H1 (cell line): ENCODE data around the gene PRKD3. TPM values are rescaled to one million over a fixed set of nuclear protein-coding genes. Genes with fewer than 3 reads are reported as not detected.

Experiments
- CTCF ChIA-PET: fragments of 300-600 bp; sonication (Branson Sonifier 250); formaldehyde crosslinking; loops from one replicate; lab custom pipeline; 2021; ENCODE audit not compliant: partially characterized antibody; lab: Charles Lee
- POLR2A ChIA-PET: fragments of 300-600 bp; sonication (Branson Sonifier 250); formaldehyde crosslinking; loops from one replicate; lab custom pipeline; 2021; ENCODE audit warnings: inconsistent platforms; ENCODE audit not compliant: partially characterized antibody; lab: Charles Lee
- DNase-seq, 2 experiments: peaks; one replicate each; pipeline versions ENCODE4 v3.0.0 to v3.0.0-alpha.2; 2010 to 2022; ENCODE audit warnings: low spot score in 2 of 2, low read depth in 1 of 2, mixed read lengths in 1 of 2
- FAIRE-seq: peaks from 2 replicates; lab custom pipeline; 2011; peaks lifted over from hg19 to GRCh38; lab: Jason Lieb, UNC
- H2AFZ ChIP-seq: 2 replicates; pipeline ENCODE4 v1.8.1; 2012; ENCODE audit warnings: low read length, inconsistent platforms
- H2AK5ac ChIP-seq: 2 replicates; pipeline ENCODE4 v1.6.1; 2013; ENCODE audit warnings: low read depth, low read length
- H2BK120ac ChIP-seq: replicated peaks from 2 replicates; pipeline ENCODE3; 2013; ENCODE audit warnings: low read depth, low read length, inconsistent platforms
- H2BK12ac ChIP-seq: 2 replicates; pipeline ENCODE4 v1.6.1; 2013; ENCODE audit warnings: low read depth, low read length
- H2BK15ac ChIP-seq: 2 replicates; pipeline ENCODE4 v1.6.1; 2013; ENCODE audit warnings: low read length
- H2BK20ac ChIP-seq: 2 replicates; pipeline ENCODE4 v1.6.1; 2013; ENCODE audit warnings: low read length
- H2BK5ac ChIP-seq: 2 replicates; pipeline ENCODE4 v1.6.1; 2013; ENCODE audit warnings: low read depth, low read length
- H3K14ac ChIP-seq: 2 replicates; pipeline ENCODE4 v1.6.1; 2013; ENCODE audit warnings: inconsistent platforms; ENCODE audit not compliant: insufficient read length
- H3K18ac ChIP-seq: 2 replicates; pipeline ENCODE4 v1.6.1; 2013; ENCODE audit warnings: low read length; ENCODE audit errors: extremely low read depth
- H3K23ac ChIP-seq: 2 replicates; pipeline ENCODE4 v1.6.1; 2013; ENCODE audit warnings: inconsistent platforms; ENCODE audit not compliant: insufficient read length
- H3K23me2 ChIP-seq: 2 replicates; pipeline ENCODE4 v1.6.1; 2013; ENCODE audit warnings: low read depth, low read length
- H3K27ac ChIP-seq: 2 replicates; pipeline ENCODE4 v1.6.1; 2011; ENCODE audit warnings: low read depth, low read length, inconsistent platforms
- H3K27me3 ChIP-seq, 4 experiments: replicated peaks in 1 of 4; 1 replicate in 1 of 4; 2 replicates in 3 of 4; pipeline versions ENCODE4 v1.6.1 to v1.8.1; 2011 to 2013; ENCODE audit warnings: low read length in 3 of 4, mild to moderate bottlenecking in 3 of 4, inconsistent platforms in 2 of 4, mixed read lengths in 2 of 4, moderate library complexity in 1 of 4; ENCODE audit not compliant: control insufficient read depth in 3 of 4, insufficient read depth in 3 of 4; ENCODE audit errors: extremely low read depth in 1 of 4
- H3K36me3 ChIP-seq, 4 experiments: 2 replicates each; pipeline versions ENCODE4 v1.6.1 to v1.8.1; 2011 to 2013; ENCODE audit warnings: mild to moderate bottlenecking in 4 of 4, low read length in 3 of 4, moderate library complexity in 2 of 4, control low read depth in 1 of 4, inconsistent platforms in 1 of 4; ENCODE audit not compliant: insufficient read depth in 4 of 4, control insufficient read depth in 2 of 4
- H3K4ac ChIP-seq: replicated peaks from 2 replicates; pipeline ENCODE3; 2013; ENCODE audit warnings: low read length, low read depth, mixed read lengths, inconsistent platforms; ENCODE audit not compliant: insufficient read length
- H3K4me1 ChIP-seq, 4 experiments: replicated peaks in 1 of 4; 1 replicate in 1 of 4; 2 replicates in 3 of 4; pipeline versions ENCODE4 v1.6.1 to v1.8.1; 2011 to 2013; ENCODE audit warnings: low read length in 3 of 4, inconsistent platforms in 2 of 4, mixed read lengths in 1 of 4; ENCODE audit not compliant: insufficient read depth in 4 of 4, control insufficient read depth in 3 of 4
- H3K4me2 ChIP-seq, 2 experiments: 2 replicates each; pipeline versions ENCODE4 v1.6.1 to v1.8.1; 2011 to 2013; ENCODE audit warnings: low read depth in 2 of 2, low read length in 2 of 2, control low read depth in 1 of 2, inconsistent platforms in 1 of 2, mild to moderate bottlenecking in 1 of 2; ENCODE audit not compliant: insufficient read depth in 1 of 2
- H3K4me3 ChIP-seq, 4 experiments: fragments of 200-600, 300-600 bp in 1 of 4; sonication (generic), shearing (Covaris generic), sonication (Bioruptor Twin) in 1 of 4; 2 replicates each; pipeline versions ENCODE4 v1.5.1 to v1.8.1; 2011 to 2016; ENCODE audit warnings: low read length in 4 of 4, low read depth in 3 of 4, control low read depth in 2 of 4, inconsistent platforms in 2 of 4, mild to moderate bottlenecking in 2 of 4, mixed read lengths in 1 of 4, moderate library complexity in 1 of 4; ENCODE audit not compliant: insufficient read depth in 2 of 4; ENCODE audit errors: extremely low read depth in 1 of 4
- H3K56ac ChIP-seq: replicated peaks from 2 replicates; pipeline ENCODE3; 2013; ENCODE audit warnings: low read depth, mild to moderate bottlenecking, mixed read lengths, low read length, inconsistent platforms; ENCODE audit not compliant: insufficient read length
- H3K79me1 ChIP-seq: 2 replicates; pipeline ENCODE4 v1.6.1; 2013; ENCODE audit warnings: low read depth, low read length, control low read depth
- H3K79me2 ChIP-seq, 2 experiments: 2 replicates each; pipeline versions ENCODE4 v1.6.1 to v1.8.1; 2012 to 2013; ENCODE audit warnings: low read length in 2 of 2, mild to moderate bottlenecking in 2 of 2, inconsistent platforms in 1 of 2; ENCODE audit not compliant: insufficient read depth in 2 of 2, control insufficient read depth in 1 of 2
- H3K9ac ChIP-seq, 4 experiments: replicated peaks in 1 of 4; 1 replicate in 1 of 4; 2 replicates in 3 of 4; pipeline versions ENCODE4 v1.6.1 to v1.8.1; 2011 to 2013; ENCODE audit warnings: low read depth in 3 of 4, low read length in 3 of 4, control low read depth in 2 of 4, mild to moderate bottlenecking in 2 of 4, moderate library complexity in 2 of 4, inconsistent platforms in 1 of 4; ENCODE audit errors: extremely low read depth in 1 of 4
- H3K9me3 ChIP-seq, 2 experiments: 2 replicates each; pipeline versions ENCODE4 v1.6.1 to v1.8.1; 2012 to 2013; ENCODE audit warnings: mild to moderate bottlenecking in 2 of 2, moderate library complexity in 2 of 2, control low read depth in 1 of 2, inconsistent platforms in 1 of 2, low read depth in 1 of 2, low read length in 1 of 2, mixed read lengths in 1 of 2; ENCODE audit not compliant: insufficient read depth in 2 of 2
- H4K20me1 ChIP-seq, 2 experiments: replicated peaks in 1 of 2; 2 replicates each; pipeline versions ENCODE3 to v1.8.1; 2011 to 2013; ENCODE audit warnings: inconsistent platforms in 2 of 2, low read length in 2 of 2, mild to moderate bottlenecking in 1 of 2; ENCODE audit not compliant: insufficient read depth in 2 of 2, control insufficient read depth in 1 of 2
- H4K5ac ChIP-seq: 2 replicates; pipeline ENCODE4 v1.6.1; 2013; ENCODE audit warnings: low read length, low read depth, mixed read lengths, inconsistent platforms; ENCODE audit not compliant: insufficient read length
- H4K8ac ChIP-seq: 2 replicates; pipeline ENCODE4 v1.8.0; 2013; ENCODE audit warnings: mild to moderate bottlenecking, moderate library complexity, low read length, inconsistent platforms; ENCODE audit not compliant: insufficient read depth; ENCODE audit errors: extremely low read depth
- H4K91ac ChIP-seq: replicated peaks from 2 replicates; pipeline ENCODE3; 2013; ENCODE audit warnings: low read length, mixed read lengths, inconsistent platforms; ENCODE audit not compliant: insufficient read length
- CBX8 ChIP-seq: fragments of 300-800, 300-1000 bp; sonication (generic); IDR thresholded peaks from 2 replicates; pipeline ENCODE4 v1.7.1; 2016; ENCODE audit warnings: low read depth, low read length, borderline replicate concordance
- CTBP2 ChIP-seq: IDR thresholded peaks from 2 replicates; pipeline ENCODE4 v1.7.0; 2011; ENCODE audit warnings: borderline replicate concordance, mild to moderate bottlenecking, moderate library complexity, mixed read lengths, low read length; ENCODE audit not compliant: insufficient read depth, insufficient read length
- CTCF ChIP-seq, 3 experiments: IDR thresholded peaks; 1 replicate in 2 of 3; 2 replicates in 1 of 3; pipeline versions ENCODE4 v1.5.1 to v1.6.1; 2011; ENCODE audit warnings: low read length in 3 of 3, mild to moderate bottlenecking in 3 of 3, inconsistent platforms in 2 of 3, low read depth in 1 of 3, moderate library complexity in 1 of 3; ENCODE audit not compliant: insufficient read depth in 1 of 3; ENCODE audit errors: control extremely low read depth in 1 of 3
- EP300 ChIP-seq, 2 experiments: IDR thresholded peaks; 1 replicate in 1 of 2; 2 replicates in 1 of 2; pipeline ENCODE4 v1.6.1; 2011 to 2012; ENCODE audit warnings: low read depth in 2 of 2, low read length in 2 of 2, mild to moderate bottlenecking in 2 of 2, borderline replicate concordance in 1 of 2, inconsistent platforms in 1 of 2, moderate library complexity in 1 of 2
- RXRA ChIP-seq: IDR thresholded peaks from 2 replicates; pipeline ENCODE4 v1.6.1; 2011; ENCODE audit warnings: low read depth, mild to moderate bottlenecking, low read length, moderate library complexity; ENCODE audit not compliant: insufficient read depth
- SIRT6 ChIP-seq: IDR thresholded peaks from one replicate; pipeline ENCODE4 v1.7.1; 2012; ENCODE audit warnings: low read length, inconsistent platforms
- SP4 ChIP-seq: IDR thresholded peaks from 2 replicates; pipeline ENCODE4 v1.6.1; 2012; ENCODE audit warnings: low read length, inconsistent platforms
- TAF1 ChIP-seq: IDR thresholded peaks from 2 replicates; pipeline ENCODE4 v1.6.1; 2011; ENCODE audit warnings: mild to moderate bottlenecking, low read depth, low read length
- WGBS, 2 experiments: shearing (Covaris generic) in 1 of 2; methylation state at CpG; one replicate each; pipeline versions ENCODE4 v1.1.6 to v1.1.7; 2013 to 2015; ENCODE audit warnings: low lambda C conversion rate in 2 of 2, mixed read lengths in 2 of 2, inconsistent platforms in 1 of 2, low coverage in 1 of 2, missing lambda C conversion rate in 1 of 2; ENCODE audit not compliant: insufficient replicate concordance in 2 of 2, insufficient coverage in 1 of 2, insufficient read length in 1 of 2; ENCODE audit errors: extremely low coverage in 1 of 2, missing lambda C conversion rate in 1 of 2; 5-methylcytosine and 5-hydroxymethylcytosine counted together
- polyA plus RNA-seq, 7 experiments: library from polyadenylated mRNA; depleted of rRNA in 3 of 7; stranded (reverse) in 5 of 7; unstranded in 2 of 7; fragments of >200 nt in 5 of 7; fragments of 200-250 nt in 2 of 7; gene quantifications; 1 replicate in 5 of 7; 2 replicates in 1 of 7; 4 replicates in 1 of 7; pipeline versions ENCODE4 v1.2.1 to v1.2.3, GENCODE V29; 2011 to 2013; ENCODE audit warnings: missing spikeins in 2 of 7, mixed read lengths in 2 of 7
- total RNA-seq: library from RNA; stranded (reverse); fragmentation: NEBNext Ultra II Directional; extraction: Animal tissue kit (Norgen Biotek cat#: 25700); gene quantifications from 2 replicates; pipeline ENCODE4 v1.2.1, GENCODE V29; 2021

The PRKD3 gene
- total and polyA plus RNA-seq, 2 of the 8 experiments (the other 6 are each of a cell fraction or from before 2014, with no cell fraction given), result 12.0 to 63.3 TPM

DNA sequence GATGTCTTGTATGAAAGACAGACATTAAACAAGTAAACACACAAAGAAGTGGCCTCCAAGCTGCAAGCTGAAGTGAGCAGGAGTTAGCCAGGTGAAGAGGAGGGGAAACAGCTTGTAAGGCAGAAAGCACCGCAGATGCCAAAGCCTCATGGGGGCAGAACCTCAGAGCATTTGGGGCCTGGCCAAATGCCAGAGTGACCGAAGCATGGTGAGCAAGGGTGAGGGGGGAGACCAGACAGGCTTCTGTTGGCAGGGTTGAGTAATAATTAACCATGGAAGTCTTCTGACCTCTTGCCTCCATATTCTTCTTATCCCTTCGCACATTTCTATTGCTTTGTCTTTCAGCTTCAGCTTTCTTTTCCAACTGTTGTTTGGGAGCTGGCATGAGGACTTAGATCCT lies 25.4 kb upstream of the PRKD3 start:
- no peak overlapping the region for H2BK120ac ChIP-seq
- H3K27ac ChIP-seq, result 0 out of 2 replicates have a peak overlapping the region, but pooled peaks have one; percentile 38
- H3K36me3 ChIP-seq, result no peaks in the 10 kb centered on the region
- H3K27me3 ChIP-seq, result peaks cover 0 to under 1% (median 0%) of the 10 kb centered on the region in 4 experiments; a peak in 1 of 7 replicates
- H3K4me3 ChIP-seq, result no peak overlapping the region
- DNase-seq (no peak), FAIRE-seq (no peak)
- CTCF ChIA-PET, result interaction anchor here (0.6 to 1.8 kb wide), 7 partner anchors 11 to 1376 kb away, joined by 3 to 6 read pairs (median 4); no protein-coding TSS in a partner anchor
- H2BK20ac ChIP-seq, result no peak overlapping the region
- H2BK5ac ChIP-seq, result 0 out of 2 replicates have a peak overlapping the region, but pooled peaks have one; percentile 22
- peak overlapping the region; percentile 41; the same call in 1 of the 2 replicates for H2BK12ac ChIP-seq
- H2BK15ac ChIP-seq, result no peak overlapping the region
- no peaks in the 10 kb centered on the region for H4K20me1 ChIP-seq
- H3K9ac ChIP-seq, result no peak overlapping the region
- WGBS, 2 experiments, result 82% methylated on average over 3 of the region's 3 CpGs; no CpG with 5 or more reads in 1 of the 2 experiments
- H3K9me3 ChIP-seq, result no peaks in the 10 kb centered on the region
- no peaks in the 10 kb centered on the region for H3K79me2 ChIP-seq
- no peak overlapping the region for H3K14ac ChIP-seq
- no peaks in the 10 kb centered on the region for H3K79me1 ChIP-seq
- H3K4me1 ChIP-seq, result peaks cover 2 to 14% (median 12%) of the 10 kb centered on the region in 4 experiments; a peak in 4 of 7 replicates
- H3K18ac ChIP-seq, result no peak overlapping the region
- no peak overlapping the region for H4K91ac ChIP-seq
- no peak overlapping the region for H4K5ac ChIP-seq
- peak overlapping the region; percentile 63 for H2AFZ ChIP-seq
- TF ChIP-seq TAF1, result no peak
- no peak for TF ChIP-seq SIRT6
- TF ChIP-seq SP4, result no peak
- TF ChIP-seq CTBP2, result no peak
- TF ChIP-seq RXRA, result no peak
- TF ChIP-seq CTCF (IDR thresholded peaks at IDR 0.05; ENCODE audit: control extremely low read depth in 1 of 3, insufficient read depth in 1 of 3, low read depth in 1 of 3, low read length in 3 of 3), result no peak
- TF ChIP-seq EP300 (IDR thresholded peaks at IDR 0.05; ENCODE audit: borderline replicate concordance in 1 of 2, low read depth in 2 of 2, low read length in 2 of 2), result no peak
- no peak for TF ChIP-seq CBX8
- TF ChIP-seq, all 59 proteins: peak for 0
- Histone ChIP-seq H3K56ac (no peak overlapping the region), H2AK5ac (no peak overlapping the region), H3K4ac (no peak overlapping the region), H4K8ac (no peak overlapping the region), H3K4me2 (no peak overlapping the region), H3K23ac (no peak overlapping the region), H3K23me2 (no peaks in the 10 kb centered on the region; the same call in 1 of the 2 replicates)
- POLR2A ChIA-PET, result interaction anchor here (0.7 kb wide), 1 partner anchor 193 kb away, joined by 3 read pairs; the partner anchor contains the start of gene EIF2AK2
